GM12864 (cell line): Measurements from ENCODE around the gene PARVB.

Experiments
- DNase-seq: peaks from one replicate; pipeline ENCODE4 v3.0.0-alpha.2; 2011; ENCODE audit warnings: low read depth
- H3K4me3 ChIP-seq: 2 replicates; pipeline ENCODE4 v1.5.1; 2011; ENCODE audit warnings: mild to moderate bottlenecking, low read depth, low read length, control low read depth
- TF ChIP-seq, protein P1 (sequence below): IDR thresholded peaks from 2 replicates; pipeline ENCODE4 v1.5.1; 2011; ENCODE audit warnings: low read depth, mild to moderate bottlenecking, moderate library complexity, low read length, control low read depth, inconsistent platforms; ENCODE audit errors: missing control alignments

PARVB gene

DNA sequence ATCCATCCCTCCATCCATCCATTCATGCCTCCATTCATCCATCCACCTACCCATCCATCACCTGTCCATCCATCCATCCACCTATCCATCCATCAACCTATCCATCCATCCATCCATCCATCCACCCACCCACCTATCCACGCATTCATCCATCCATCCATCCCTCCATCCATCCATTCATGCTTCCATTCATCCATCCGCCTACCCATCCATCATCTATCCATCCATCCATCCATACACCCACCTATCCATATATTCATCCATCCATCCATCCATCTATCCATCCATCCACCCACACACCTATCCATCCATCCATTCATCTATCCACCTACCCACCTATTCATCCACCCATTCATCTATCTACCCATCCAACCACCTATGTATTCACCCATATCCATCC is 170.5 kb downstream of the PARVB start:
- DNase-seq = no peak

GRCh38 chr22:44195189-44195871 is 171.2 kb downstream of the PARVB start:
- TF ChIP-seq, protein P1, sequence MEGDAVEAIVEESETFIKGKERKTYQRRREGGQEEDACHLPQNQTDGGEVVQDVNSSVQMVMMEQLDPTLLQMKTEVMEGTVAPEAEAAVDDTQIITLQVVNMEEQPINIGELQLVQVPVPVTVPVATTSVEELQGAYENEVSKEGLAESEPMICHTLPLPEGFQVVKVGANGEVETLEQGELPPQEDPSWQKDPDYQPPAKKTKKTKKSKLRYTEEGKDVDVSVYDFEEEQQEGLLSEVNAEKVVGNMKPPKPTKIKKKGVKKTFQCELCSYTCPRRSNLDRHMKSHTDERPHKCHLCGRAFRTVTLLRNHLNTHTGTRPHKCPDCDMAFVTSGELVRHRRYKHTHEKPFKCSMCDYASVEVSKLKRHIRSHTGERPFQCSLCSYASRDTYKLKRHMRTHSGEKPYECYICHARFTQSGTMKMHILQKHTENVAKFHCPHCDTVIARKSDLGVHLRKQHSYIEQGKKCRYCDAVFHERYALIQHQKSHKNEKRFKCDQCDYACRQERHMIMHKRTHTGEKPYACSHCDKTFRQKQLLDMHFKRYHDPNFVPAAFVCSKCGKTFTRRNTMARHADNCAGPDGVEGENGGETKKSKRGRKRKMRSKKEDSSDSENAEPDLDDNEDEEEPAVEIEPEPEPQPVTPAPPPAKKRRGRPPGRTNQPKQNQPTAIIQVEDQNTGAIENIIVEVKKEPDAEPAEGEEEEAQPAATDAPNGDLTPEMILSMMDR = no peak
- DNase-seq = no peak
- no peak overlapping the region for H3K4me3 ChIP-seq

More for the DNA sequence above, 170.5 kb downstream of the PARVB start:
- no peak overlapping the region for H3K4me3 ChIP-seq
- TF ChIP-seq, protein P1 = no peak

DNA sequence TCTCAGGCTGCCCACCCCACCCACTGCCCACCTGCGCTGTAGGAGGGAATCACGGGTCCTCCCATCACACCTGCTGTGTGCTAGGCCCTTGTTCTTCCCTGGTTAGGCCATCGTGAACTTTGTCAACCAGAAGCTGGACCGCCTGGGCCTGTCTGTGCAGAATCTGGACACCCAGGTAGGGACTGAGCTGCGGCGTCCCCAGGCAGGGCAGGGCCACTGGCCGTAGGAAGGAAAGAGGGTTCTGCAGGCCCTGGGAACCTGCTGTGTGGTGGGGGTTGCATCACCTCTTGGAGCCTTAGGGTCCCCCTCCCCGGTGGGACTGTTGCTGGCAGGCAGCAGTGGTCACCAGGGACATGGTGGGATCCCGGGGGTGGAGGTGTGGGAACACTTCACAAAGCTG is 172.1 kb downstream of the PARVB start:
- TF ChIP-seq, protein P1 = no peak
- DNase-seq = no peak
- no peak overlapping the region for H3K4me3 ChIP-seq

GRCh38 chr22:44196731-44197131 is 172.6 kb downstream of the PARVB start:
- no peak for DNase-seq
- TF ChIP-seq, protein P1 = no peak
- H3K4me3 ChIP-seq = no peak overlapping the region

GRCh38 chr22:44197271-44197670 is 173.2 kb downstream of the PARVB start:
- TF ChIP-seq, protein P1 = no peak
- H3K4me3 ChIP-seq = no peak overlapping the region
- DNase-seq = no peak

DNA sequence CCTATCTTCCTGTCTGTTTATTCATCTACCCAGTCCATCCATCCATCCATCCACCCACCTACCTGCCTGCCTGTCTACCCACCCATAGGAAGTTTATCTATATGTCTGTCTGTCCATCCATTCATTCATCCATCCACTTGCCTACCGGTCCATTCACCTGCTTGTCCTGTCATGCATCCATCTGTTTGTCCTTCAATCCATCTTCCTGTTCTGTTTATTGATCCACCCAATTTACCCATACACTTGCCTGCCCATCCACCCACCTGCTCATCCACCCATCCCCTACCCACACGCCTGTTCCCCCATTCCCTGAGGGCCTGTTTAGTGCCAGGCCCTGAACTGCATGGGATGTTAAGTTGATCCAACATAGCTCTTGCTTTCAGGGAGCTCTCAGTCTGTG is 175.1 kb downstream of the PARVB start:
- TF ChIP-seq, protein P1 = no peak
- no peak for DNase-seq
- no peak overlapping the region for H3K4me3 ChIP-seq

GRCh38 chr22:44199866-44200265 is 175.8 kb downstream of the PARVB start:
- TF ChIP-seq, protein P1 = no peak
- no peak for DNase-seq
- H3K4me3 ChIP-seq = no peak overlapping the region
